ENCODE data around the gene SCRG1.

SCRG1 gene

DNA sequence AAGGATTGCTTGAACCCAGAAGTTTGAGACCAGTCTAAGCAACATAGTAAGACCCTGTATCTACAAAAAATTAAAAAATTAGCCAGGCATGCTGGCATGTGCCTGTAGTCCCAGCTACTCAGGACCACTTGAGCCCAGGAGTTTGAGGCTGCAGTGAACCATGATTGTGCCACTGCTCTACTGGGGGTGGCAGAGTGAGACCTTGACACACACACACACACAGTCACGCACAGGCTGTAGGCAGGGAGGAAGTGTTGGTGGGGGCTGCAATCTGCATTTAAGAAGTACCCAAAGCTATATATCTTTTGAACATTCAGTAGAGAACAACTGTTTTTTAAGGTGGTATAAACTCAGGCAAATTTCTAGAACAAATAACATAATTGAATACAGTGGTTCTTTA, 7.2 kb downstream of the SCRG1 start:
- POLR2A ChIA-PET = no interaction called here
- no peak for TF ChIP-seq CTCF (IDR thresholded peaks at IDR 0.05; ENCODE audit: insufficient read depth, low read length, missing control alignments)
- DNase-seq (ENCODE audit: low read depth, low spot score) = no peak
- H3K4me3 ChIP-seq (ENCODE audit: low read depth, low read length) = no peak overlapping the region
- CTCF ChIA-PET = interaction anchor here (1.2 kb wide), 1 partner anchor 29 kb away, joined by 4 read pairs; no protein-coding TSS in a partner anchor

DNA sequence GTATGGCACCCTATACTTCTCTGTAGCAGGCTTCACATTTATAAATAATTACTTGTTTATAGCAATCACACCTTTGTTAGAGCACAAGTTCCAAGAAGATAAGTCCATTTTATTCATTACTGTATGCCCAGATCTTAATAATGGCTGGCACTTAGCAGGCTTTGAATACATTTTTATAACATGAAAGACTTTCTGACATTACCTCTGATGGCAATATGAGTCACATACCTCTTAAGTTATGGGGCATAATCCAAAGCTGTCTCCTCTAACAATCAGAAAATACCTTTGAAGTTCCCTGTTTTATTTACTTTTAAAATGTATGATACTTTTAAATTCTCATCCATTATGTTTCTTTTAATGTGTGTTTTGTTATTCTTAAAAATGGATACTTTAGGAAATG, 12.2 kb downstream of the SCRG1 start:
- no peak for DNase-seq (ENCODE audit: low read depth, low spot score)
- CTCF ChIA-PET = no interaction called here
- POLR2A ChIA-PET = no interaction called here
- no peak overlapping the region for H3K4me3 ChIP-seq (ENCODE audit: low read depth, low read length)
- TF ChIP-seq CTCF (IDR thresholded peaks at IDR 0.05; ENCODE audit: insufficient read depth, low read length, missing control alignments) = no peak

GRCh38 chr4:173382349-173382748, 16.6 kb downstream of the SCRG1 start:
- no peak for DNase-seq (ENCODE audit: low read depth, low spot score)
- H3K4me3 ChIP-seq (ENCODE audit: low read depth, low read length) = no peak overlapping the region
- CTCF ChIA-PET = interaction anchor here (1.6 kb wide), 1 partner anchor 11 kb away, joined by 3 read pairs; no protein-coding TSS in a partner anchor
- no peak for TF ChIP-seq CTCF (IDR thresholded peaks at IDR 0.05; ENCODE audit: insufficient read depth, low read length, missing control alignments)
- POLR2A ChIA-PET = no interaction called here

- no peak for DNase-seq (ENCODE audit: low read depth, low spot score)
- no peak overlapping the region for H3K4me3 ChIP-seq (ENCODE audit: low read depth, low read length)
- ChIA-PET CTCF (no interaction called here), POLR2A (no interaction called here)
- no peak for TF ChIP-seq CTCF (IDR thresholded peaks at IDR 0.05; ENCODE audit: insufficient read depth, low read length, missing control alignments)
Observed at GRCh38 chr4:173381610-173382009, 17.3 kb downstream of the SCRG1 start.

- POLR2A ChIA-PET = no interaction called here
Observed at GRCh38 chr4:173380987-173381386, 17.9 kb downstream of the SCRG1 start.

DNA sequence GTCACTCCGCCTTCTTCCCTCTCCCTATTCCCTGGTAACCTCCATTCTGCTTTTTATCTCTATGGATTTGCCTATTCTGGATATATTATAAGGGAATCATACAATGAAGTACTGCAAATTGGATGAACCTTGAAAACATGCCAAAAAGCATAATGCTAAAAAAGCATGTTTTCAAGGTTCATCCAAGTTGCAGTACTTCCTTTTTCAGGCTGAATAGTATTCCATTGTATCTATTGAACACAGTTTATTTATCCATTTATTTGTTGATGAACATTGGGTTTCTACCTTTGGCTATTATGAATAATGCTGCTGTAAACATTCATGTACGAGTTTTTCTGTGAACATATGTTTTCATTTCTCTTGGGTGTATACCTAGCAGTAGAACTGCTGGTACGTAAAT, 19.0 kb downstream of the SCRG1 start:
- DNase-seq (ENCODE audit: low read depth, low spot score) = no peak
- CTCF ChIA-PET = interaction anchor here (1.0 kb wide), 1 partner anchor 60 kb away, joined by 3 read pairs; no protein-coding TSS in a partner anchor
- POLR2A ChIA-PET = no interaction called here
- no peak for TF ChIP-seq CTCF (IDR thresholded peaks at IDR 0.05; ENCODE audit: insufficient read depth, low read length, missing control alignments)
- no peak overlapping the region for H3K4me3 ChIP-seq (ENCODE audit: low read depth, low read length)

More at GRCh38 chr4:173380987-173381386, 17.9 kb downstream of the SCRG1 start:
- H3K4me3 ChIP-seq (ENCODE audit: low read depth, low read length) = no peak overlapping the region
- no peak for DNase-seq (ENCODE audit: low read depth, low spot score)
- CTCF ChIA-PET = no interaction called here
- no peak for TF ChIP-seq CTCF (IDR thresholded peaks at IDR 0.05; ENCODE audit: insufficient read depth, low read length, missing control alignments)

Data from AG04449 (cell line).